ENCODE data around the gene AKR7A2. TPM values are rescaled to one million over a fixed set of nuclear protein-coding genes. Genes with fewer than 3 reads are reported as not detected.

AKR7A2 gene
- total RNA-seq, 1 donor from 2014 or later = 53.7 TPM

GRCh38 chr1:19254416-19254815 lies 57.5 kb downstream of the AKR7A2 start:
- Histone ChIP-seq H3K4me1 (peaks cover 9 to 26% of the 10 kb centered on the region in 2 donors), H3K27ac (no peak overlapping the region), H3K4me3 (no peak overlapping the region), H3K36me3 (peaks cover 23 to 41% of the 10 kb centered on the region in 2 donors), H3K9me3 (no peaks in the 10 kb centered on the region), H3K27me3 (no peaks in the 10 kb centered on the region)
- intact Hi-C loops (cut with DNase I) = loop anchor here (5.0 kb wide), 1 partner anchor 398 kb away; no protein-coding TSS in a partner anchor
- no peak for TF ChIP-seq CTCF (IDR thresholded peaks at IDR 0.05)
- DNase-seq (ENCODE audit: low spot score in 2 of 2) = no peak

Other genes starting within 250 kb of the AKR7A2 start
- 222 TPM for gene UBR4, start 101.9 kb downstream of the AKR7A2 start, total RNA-seq
- 93.0 TPM for gene EMC1, start 60.6 kb downstream of the AKR7A2 start, total RNA-seq
- gene MRTO4, start 60.3 kb downstream of the AKR7A2 start, total RNA-seq = 13.4 TPM
- gene AKR7A3, start 23.4 kb downstream of the AKR7A2 start, total RNA-seq = 11.7 TPM
- 11.1 TPM for gene SLC66A1, start 182 bp upstream of the AKR7A2 start, total RNA-seq
- gene CAPZB, start 173.4 kb upstream of the AKR7A2 start, total RNA-seq = 102 TPM

All from ascending aorta (tissue), 2 donors.